Omental fat pad (tissue), 4 donors: ENCODE results near the gene FKBP7. TPM values are rescaled to one million over a fixed set of nuclear protein-coding genes. Genes with fewer than 3 reads are reported as not detected.

Experiments used
- ATAC-seq: fragments of 150-250 bp; one replicate; pipeline ENCODE4 v1.9.1; 2016; ENCODE audit warnings: mild to moderate bottlenecking, moderate library complexity; ENCODE audit not compliant: low FRiP score
- DNase-seq: peaks from one replicate; pipeline ENCODE4 v3.0.0-alpha.2; 2019; ENCODE audit warnings: low spot score
- CTCF ChIP-seq, 3 donors: fragments of 450-650 bp; IDR thresholded peaks; one replicate each; pipeline ENCODE4 v1.5.1; 2016 to 2017; ENCODE audit warnings: antibody characterized with exemption in 3 of 3, mild to moderate bottlenecking in 3 of 3, moderate library complexity in 2 of 3
- total RNA-seq, 4 donors: library from RNA; depleted of rRNA; stranded (reverse); fragments of >200 nt; gene quantifications; one replicate each; pipeline ENCODE4 v1.1.0, GENCODE V29; 2016

The FKBP7 gene
- total RNA-seq, 4 donors from 2014 or later: 6.8 to 17.5 (median 15.3) TPM

- DNase-seq (no peak), ATAC-seq (no peak)
- TF ChIP-seq CTCF (IDR thresholded peaks at IDR 0.05): no peak
These were observed 846 bp upstream of the FKBP7 start for GRCh38 chr2:178479275-178479616.

GRCh38 chr2:178478130-178478438 lies 316 bp downstream of the FKBP7 start:
- ATAC-seq: no peak
- DNase-seq: no peak
- TF ChIP-seq CTCF (IDR thresholded peaks at IDR 0.05): no peak

GRCh38 chr2:178477443-178478129 lies 814 bp downstream of the FKBP7 start:
- no peak for DNase-seq
- ATAC-seq: no peak
- TF ChIP-seq CTCF (IDR thresholded peaks at IDR 0.05): no peak

- no peak for DNase-seq
- no peak for ATAC-seq
- no peak for TF ChIP-seq CTCF (IDR thresholded peaks at IDR 0.05)
These were observed 1.9 kb downstream of the FKBP7 start for GRCh38 chr2:178476477-178476876.

- TF ChIP-seq CTCF (IDR thresholded peaks at IDR 0.05): no peak
- no peak for ATAC-seq
These were observed 3.8 kb downstream of the FKBP7 start for GRCh38 chr2:178474560-178474959.

GRCh38 chr2:178473931-178474330 lies 4.5 kb downstream of the FKBP7 start:
- DNase-seq (no peak), ATAC-seq (peak; percentile 13)

More at GRCh38 chr2:178474560-178474959, 3.8 kb downstream of the FKBP7 start:
- no peak for DNase-seq

More at GRCh38 chr2:178473931-178474330, 4.5 kb downstream of the FKBP7 start:
- no peak for TF ChIP-seq CTCF (IDR thresholded peaks at IDR 0.05)
